ENCODE data around the gene FAM53B. TPM values are rescaled to one million over a fixed set of nuclear protein-coding genes. Genes with fewer than 3 reads are reported as not detected.

FAM53B gene
- total RNA-seq, 1 experiment from 2014 or later = 11.4 TPM

DNA sequence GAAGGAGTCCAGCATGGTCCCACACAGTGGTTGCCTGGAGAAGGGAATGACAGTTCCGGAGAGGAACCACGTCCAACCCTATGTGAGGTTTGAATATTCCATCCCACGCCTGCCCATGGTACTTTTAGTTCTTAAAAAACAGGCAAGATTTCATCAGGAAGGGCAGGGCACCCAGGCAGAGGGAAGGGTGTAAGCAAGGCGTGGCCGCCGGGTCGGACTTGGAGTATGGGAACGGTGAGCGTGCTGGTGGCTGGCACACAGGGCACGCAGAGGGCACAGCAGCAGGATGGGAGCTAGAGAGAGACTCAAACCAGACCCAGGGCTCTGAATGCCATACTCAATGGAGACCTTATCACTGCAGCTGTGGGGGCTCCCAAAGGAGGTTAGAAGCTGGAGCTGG lies 34.3 kb downstream of the FAM53B start:
- no peak for DNase-seq (ENCODE audit: low read depth)

DNA sequence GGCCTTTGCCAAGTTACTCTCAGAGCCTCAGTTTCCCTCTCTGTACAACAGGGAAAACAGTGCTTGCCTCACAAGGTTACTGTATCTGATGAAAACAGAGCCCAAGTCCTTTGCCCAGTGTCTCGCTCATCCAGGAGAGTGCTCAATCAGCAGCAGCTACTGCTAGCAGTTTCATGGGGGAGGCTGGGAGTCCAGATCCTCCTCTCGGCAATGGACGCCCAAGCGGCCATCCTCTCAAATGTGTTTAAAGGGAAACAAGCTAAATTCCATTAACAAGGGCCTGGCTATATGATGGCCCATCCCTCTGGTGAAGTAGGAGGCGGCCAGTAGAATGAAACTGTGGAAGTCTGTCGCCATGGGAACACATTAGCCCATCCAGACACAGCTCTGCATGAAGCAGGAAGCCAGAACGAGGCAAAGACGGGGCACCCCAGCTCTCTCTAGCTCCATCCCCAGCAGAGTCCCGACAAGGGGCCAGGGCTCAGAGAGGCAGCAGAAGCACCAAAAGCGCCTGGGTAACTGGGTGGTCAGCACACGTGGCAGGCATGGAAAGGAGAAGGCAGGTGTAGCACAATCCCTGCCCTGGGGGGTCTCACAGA lies 35.2 kb downstream of the FAM53B start:
- DNase-seq (ENCODE audit: low read depth) = no peak

DNA sequence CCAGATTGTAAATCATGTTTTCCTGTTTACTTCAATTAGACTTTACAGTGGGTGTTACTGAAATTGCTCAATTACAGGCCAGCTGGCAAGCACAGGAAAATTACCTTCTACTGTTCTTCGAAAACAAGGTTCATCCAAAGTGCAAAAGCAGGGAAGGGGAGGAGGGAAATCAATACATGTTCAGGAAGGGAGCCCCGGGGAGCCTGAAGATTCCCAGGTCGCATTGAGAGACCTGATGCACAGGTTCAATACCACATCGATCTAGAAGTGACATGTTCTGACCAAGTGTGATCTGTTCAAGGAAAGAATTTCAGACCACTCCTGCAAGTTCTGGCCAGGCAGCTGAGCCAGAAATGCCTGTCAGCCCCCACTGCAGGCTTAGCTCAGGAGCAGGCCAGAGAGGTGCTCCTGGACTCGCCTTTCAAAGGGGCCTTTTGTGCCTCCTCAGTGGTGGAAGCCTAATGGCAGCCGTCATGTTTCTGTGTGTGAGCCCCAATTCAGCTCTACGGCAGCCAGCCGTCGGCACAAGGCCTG lies 35.9 kb downstream of the FAM53B start:
- no peak for DNase-seq (ENCODE audit: low read depth)

DNA sequence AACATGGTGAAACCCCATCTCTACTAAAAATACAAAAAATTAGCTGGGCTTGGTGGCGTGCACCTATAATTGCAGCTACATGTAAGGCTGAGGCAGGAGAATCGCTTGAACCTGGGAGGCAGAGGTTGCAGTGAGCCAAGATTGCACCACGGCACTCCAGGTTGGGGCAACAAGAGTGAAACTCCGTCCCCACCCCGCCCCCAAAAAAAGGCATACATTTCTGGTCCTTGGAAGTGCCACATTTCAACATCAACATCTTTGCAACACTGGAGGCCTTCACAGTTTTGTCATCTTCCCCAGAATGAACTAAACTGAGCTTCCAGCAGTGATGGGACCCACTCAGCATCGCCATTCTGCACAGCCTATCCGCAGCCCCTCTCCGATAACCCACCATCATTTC lies 36.6 kb downstream of the FAM53B start:
- DNase-seq (ENCODE audit: low read depth) = no peak

DNA sequence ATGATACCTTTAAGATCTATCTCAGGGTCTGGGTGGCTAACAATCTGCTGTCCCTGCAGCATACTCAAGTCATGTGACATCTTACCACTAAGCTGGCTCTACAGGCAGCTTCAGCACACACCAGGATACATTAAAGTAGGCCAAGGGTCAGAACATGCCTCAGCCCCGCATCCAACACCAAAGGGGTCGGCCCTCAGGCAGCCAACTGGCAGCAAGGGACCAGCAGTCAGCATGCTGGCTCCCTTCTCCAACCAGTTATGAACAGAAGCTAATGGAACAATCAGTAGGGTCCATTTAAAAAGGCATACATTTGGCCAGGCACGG lies 37.1 kb downstream of the FAM53B start:
- DNase-seq (ENCODE audit: low read depth) = no peak

DNA sequence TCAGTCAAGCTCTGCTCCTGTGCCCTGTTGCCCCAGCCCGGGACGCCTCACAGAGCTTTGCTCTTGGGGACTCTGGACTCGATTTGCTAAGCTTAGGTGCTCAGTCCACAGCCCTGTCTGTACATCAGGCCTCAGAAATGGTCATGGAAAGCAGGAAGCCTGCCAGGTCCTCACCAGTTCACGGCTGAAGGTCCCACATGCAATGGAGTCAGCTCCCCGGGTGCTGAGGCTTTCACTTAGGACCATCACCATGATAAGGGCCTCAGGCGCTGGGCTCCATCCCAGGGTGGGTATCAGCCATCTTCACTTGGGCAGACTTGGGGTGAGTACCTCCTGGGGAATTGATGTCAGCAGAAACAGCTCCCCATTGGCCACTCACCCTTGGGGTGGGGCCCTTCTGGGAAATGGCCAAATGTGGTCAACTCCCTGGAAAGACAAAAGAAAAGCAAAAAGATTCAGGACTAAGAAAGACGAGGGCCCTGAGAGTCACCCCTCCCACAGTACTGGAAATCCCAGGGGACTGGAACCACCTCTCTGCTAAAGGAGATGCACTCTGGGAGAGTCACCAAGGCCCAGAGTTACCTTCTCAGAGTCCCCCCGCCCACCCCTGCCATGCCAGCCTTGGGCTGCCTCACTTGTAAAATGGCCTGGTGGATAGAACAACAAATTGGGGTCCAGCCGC lies 37.6 kb downstream of the FAM53B start:
- DNase-seq (ENCODE audit: low read depth) = no peak

DNA sequence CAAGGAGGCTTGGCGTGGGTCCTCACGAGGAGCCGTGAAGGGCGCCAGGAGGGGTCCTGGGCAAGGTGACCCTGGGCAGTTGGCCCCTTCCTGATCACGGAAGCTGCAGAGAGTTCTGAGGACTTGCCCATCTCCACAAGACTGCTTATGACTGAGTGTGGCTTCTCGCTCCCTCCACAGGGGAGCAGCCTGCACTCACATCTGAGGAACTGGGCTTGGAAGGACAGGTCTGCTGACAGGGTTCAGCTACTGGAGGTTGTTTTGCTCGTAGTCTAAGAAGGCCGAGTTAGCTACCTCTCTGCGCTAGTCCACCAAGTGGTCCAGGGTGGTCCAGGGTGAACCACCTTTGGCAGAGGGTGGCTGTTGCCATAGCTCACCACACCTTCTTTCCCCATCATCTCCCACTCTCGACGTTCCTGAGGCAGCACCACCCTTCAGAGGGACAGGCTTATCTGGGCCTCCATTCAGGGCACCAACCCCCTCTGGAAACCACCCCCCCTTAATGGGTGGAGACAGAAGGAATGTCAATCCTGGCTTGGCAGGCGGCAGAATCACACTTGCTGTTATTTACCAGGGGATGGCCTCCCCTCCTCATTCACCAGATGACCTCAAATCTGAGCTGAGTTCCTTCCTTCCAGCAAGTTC lies 38.2 kb downstream of the FAM53B start:
- no peak for DNase-seq (ENCODE audit: low read depth)

DNA sequence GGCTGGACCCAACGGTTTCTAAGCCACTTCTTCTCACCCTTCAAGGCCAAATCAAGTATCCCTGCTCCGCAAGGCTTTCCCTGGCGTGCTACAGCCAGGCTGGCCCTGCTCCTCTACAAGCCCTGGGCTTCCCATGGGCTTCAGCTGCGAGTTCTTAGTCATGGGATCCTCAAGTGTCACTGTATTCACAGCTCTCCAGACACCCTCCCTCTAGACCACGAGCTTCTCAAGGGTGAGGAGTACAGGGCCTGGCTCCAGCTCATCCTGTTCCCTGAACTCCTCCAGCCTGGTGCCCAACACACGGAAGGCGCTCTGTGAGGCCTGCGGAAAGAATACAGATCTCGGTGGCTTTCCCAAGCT lies 38.8 kb downstream of the FAM53B start:
- DNase-seq (ENCODE audit: low read depth) = no peak

DNA sequence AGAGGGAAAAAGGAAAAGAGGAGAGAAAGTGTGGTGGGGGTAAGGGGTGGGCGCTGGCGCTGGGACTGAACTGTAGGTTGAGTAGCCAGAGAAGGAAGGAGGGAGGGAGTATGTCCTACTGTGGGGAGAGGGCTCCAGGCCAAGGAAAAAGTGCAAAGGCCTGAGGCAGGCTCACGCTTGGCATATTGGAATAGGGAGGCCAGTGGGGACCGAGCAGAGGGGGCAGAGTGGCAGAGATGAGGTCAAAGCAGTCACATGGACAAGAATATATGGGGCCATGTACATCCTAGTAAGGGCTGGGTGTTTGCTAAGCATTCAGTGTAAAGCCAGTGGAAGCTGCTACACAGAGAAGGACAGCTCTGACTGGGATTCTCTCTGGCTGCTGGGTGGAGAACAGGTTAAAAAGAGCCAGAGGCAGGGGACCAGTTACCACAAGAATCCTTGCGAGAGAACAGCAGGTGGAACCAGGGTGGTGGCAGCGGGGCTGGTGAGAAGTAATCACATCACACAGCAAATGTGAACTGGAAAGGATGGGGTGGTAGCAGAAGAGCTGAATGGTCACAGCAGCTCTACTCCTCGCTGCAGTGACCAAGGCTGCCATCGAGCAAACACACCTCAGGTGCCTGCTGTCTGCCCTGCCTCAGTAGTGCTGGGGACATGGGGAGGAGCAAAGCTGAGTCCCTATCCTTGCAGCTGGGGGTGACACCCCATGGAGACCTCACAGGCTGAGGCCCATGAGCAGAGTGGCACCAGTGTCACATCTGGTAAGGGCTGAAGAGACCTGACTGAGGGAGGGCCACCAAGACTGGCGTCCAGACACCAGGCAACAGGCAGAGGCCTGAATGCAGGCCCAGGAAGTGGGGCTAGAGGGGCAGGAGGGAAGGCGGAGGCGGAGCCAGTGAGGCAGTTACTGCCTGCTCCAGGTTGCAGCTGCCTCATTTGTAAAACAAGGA lies 39.5 kb downstream of the FAM53B start:
- DNase-seq (ENCODE audit: low read depth) = no peak

DNA sequence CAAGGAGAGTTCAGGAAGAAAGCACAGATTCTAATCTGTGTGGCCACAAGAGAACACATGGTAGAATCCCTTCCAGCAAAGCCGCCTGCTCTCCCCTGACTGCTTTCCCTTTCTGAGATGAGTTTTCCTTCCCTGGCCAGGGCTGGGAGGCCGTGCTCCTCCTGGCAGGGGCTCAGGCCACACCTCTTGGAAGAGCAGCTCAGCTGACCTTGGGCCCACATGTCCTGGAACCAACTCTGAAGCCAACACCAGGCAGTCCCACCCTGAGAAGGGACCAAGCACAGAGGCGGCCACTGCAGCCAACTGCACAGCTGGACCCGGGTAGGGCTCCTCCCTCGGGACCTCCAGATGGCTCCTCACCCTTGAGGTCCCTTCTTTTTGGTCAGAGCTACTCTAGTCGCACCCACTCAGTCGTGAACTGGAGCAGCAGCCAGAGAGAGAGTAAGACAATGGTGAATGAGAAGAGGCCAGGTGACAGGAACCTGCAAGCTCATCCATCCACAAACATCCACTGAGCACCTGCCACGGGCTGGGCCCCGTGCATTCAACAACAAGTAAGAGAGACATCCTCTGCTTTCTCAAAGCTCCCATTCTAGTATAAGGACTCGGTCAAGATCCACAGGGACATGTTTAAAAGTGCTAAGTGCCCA lies 40.3 kb downstream of the FAM53B start:
- no peak for DNase-seq (ENCODE audit: low read depth)

DNA sequence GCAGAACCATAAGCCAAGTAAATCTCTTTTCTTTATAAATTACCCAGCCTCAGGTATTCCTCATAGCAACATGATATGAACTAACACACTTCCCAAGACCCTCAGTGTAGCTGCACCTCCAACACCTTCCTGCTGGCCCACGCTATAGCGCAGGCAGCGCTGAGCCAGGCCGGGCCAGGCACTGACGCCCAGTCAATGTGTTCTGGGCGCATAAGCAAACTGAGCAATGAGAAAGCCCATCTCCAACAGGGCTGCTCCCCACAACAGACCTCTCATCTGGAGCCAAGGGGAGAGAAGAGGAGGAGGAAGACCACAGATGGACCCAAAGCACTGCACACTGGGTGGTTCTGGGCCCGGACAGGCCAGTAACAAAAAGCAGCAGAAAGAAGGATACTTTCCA lies 40.8 kb downstream of the FAM53B start:
- no peak for DNase-seq (ENCODE audit: low read depth)

DNA sequence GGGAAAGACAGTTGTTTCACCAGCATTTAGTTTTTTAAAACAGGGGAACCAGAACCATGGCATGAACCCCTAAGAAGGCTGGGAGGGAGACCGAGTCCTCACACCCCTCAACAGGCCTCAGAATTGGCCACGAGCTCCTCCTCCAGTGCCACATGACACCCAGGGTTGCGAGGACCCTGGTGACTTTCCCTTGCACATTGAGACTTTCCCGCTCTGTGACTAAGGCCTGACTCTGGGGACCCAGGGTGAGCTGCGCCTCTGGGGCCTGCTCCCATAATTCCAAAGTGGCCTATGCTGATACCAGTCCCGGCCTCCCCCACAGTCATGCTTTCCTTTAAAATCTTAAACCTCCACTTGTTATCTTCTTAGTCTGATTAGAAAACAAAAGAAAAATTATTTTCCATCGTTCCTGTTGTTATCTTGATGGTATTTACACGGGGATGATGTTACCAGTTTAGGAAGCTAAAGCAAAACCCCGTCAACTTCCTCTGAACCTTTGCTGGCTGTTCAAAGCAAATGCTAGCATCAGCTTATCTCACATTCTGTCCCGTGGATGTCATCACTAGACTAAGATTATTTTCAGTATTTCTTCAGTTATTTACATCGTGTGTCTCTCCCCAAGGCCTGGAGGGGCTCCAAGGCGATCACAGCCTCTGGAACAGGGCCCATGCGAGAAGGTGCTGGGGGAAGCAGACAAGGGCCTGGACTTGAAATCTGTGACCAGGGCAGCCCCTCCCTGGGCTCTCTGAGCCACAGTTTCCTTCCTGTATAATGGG lies 42.1 kb downstream of the FAM53B start:
- no peak for DNase-seq (ENCODE audit: low read depth)

DNA sequence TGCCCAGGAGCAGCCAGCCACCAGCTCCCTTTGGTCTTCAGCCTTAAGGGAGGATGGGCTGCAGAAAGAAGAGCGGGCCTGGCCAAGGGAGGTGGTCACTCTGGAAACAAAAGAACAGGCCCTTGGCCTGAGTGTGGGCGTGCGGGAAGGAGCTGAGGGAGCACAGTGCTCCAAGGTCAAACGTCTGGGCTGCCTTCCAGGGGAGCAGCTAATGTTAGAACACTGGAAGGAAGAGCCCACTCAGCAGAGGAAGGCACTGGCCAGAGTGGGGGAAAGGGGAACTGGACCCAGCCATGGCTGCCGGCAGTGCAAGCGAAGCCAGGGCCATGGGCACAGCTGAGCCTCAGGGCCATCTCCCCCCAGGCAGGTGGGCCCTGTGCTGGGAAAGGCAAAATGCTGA lies 42.7 kb downstream of the FAM53B start:
- no peak for DNase-seq (ENCODE audit: low read depth)

DNA sequence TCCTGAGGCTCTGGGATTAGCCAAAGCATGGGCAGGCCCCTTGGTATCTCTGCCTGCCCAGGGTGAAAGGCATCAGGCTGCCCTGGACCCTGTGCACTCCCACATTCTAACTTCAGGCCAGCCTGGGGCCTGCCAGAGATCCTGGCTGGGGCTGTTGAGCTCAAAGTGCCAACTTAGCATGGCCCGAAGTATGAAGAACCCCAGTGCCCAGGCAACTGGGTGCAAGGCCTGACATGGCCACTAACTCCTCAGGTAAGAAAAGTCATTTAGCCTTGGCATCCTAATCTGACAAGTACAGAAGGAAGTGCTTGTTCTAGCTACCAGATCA lies 43.2 kb downstream of the FAM53B start:
- DNase-seq (ENCODE audit: low read depth) = no peak

DNA sequence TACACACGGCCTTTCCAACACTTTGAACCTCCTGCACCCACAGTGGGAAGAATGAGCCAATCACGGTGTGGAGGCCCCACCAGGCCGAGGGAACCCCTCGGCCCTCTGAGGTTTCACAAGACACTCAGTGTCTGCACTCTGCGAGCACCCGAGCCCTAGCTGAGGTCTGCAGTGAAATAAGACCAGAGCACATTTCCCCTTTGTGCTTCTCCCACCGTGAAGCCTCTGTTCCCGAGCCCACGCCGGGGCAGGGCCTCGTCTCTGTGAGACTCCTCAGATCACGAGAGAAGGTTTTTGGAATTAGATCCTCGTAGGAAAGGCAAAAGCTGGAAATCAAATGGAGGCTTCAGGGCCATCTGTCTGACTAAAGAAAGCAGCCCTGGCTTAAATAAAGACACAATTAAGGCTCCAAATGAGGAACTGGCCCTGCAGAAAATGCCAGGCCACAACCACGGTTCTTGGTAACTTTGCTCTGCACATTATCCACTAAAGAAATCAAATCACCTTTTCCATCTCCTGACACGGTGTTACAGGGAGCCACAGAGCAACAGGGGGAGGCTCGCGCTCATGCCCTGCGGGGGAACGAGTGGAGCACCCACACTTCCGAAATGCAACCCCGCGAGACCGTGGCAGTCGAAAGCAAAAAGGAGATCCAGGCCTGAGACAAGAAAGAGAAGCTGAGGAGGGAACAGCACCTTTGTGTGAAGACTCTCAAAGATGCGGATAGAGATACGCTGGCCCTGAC lies 43.7 kb downstream of the FAM53B start:
- no peak for DNase-seq (ENCODE audit: low read depth)

DNA sequence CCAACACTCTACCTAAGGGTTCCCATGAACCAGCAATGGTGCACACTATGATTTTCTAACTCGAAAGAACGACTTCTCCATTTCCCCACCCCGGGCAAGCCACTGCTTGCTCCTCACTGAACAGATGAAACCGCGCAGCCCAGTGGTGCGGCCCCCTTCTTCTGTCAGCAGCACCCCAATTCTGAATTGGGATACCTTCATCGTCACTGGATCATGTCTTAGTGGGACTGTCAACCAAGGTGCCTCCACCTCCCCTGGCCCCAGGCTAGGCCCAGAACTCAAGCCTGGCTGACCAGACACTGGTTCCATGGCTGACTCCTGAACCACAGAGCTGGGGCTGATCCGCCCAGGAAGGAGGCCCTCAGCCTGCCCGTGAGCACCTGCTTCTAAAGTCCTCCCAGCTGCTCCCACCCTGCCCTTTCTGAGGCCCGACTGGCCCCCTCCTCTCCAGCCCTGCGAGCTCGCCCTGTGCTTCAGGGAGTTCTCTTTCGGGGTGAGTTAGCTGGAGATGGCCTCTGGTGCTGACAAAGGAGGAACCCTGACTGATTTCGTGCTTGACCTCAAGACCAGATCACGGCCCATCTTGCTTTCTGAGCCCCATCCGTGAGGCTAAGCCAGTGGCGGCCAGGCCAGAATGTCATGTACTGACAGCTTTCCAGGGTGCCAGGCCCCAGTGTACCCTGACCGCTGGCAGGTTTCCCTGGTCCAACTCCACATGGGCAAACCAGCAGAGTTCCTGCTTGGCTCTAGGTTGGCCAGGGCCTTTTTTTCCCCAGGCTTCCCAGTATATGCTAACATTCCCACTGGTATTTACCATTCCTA lies 44.5 kb downstream of the FAM53B start:
- no peak for DNase-seq (ENCODE audit: low read depth)

DNA sequence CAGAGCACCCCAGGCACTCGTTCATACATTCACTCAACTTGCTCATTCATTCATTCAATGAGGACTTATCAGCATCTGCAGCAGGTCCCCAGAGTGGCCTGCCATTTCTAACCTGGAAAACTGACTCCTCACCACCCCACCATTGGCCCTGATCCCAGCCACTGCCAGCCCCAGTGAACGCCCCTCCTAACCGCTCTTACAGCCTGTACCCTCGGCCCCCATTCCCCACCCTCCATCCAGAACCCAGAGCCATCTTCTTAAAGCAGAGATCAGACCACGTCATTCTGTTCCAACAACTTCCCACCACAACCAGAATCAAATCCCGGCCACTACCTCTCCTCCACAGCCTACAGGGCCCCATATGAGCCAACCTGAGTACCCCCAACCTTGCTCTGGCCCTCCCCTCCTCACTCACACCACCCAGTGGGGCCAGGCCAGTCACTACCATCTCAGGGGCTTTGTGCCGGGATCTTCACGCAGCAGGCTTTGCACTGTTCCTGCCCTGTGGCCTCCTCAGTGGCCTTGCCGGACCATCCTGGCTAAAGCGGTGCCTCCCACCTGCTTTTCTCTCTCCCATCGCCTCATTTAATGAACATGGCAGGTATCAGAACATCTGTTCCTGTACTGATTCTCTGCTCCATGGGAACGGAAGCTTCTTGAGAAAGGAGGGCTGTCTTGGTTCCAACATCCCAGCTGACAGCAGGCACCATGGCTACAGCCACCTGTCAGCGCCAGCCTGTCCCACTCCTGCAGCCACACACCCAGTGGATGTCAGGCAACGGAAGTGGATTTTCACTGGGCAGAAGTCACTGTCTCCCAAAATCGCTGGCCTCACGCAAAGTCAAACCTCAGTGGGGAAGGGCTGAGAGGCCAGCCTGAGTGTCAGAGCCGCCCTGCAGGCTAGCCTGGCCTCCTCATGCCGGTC lies 45.4 kb downstream of the FAM53B start:
- DNase-seq (ENCODE audit: low read depth) = no peak

DNA sequence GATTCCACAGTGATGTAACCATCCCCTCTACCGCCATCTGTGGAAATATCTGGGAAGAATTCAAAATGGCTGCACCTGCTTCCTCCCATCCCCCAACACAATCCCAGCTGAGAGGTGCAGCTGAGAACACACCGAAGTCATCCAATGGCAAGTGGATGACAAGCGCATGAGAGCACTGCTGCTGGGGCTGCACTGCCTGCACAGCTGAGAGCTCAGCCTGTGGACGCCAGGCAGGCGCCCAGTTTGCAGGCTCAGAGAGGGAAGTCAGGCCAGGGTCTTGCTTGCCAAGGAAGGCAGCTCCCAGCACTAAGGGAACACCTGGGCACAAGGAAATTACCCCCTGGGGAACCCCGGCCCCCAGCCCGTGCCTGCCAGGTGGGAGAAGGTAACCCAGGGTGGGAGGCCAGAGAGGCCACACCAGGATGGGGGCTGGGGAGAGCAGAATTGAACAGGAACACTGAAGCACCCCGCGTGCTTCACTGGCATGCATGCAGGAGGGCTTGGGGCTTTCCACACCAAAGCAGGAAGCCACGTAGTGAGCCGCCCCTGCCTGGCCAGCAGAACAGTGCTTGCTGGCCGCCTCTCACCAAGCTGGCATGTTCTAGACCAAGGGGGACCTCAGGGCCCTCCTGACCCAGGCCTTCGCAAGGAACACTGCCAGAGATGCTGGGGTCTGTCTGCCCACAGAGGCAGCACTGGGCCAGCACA lies 46.2 kb downstream of the FAM53B start:
- no peak for DNase-seq (ENCODE audit: low read depth)
